Activated CD4-positive, CD25-positive, alpha-beta regulatory T cell treated with anti-CD3 and anti-CD28 coated beads, Interleukin-2, amount 50 U/mL, for 72 hours (primary cell): ENCODE data around the gene FAM78B.

Experiments
- DNase-seq: peaks from one replicate; pipeline ENCODE4 v3.0.0; 2021

Gene FAM78B

GRCh38 chr1:166062421-166063070, 104.3 kb downstream of the FAM78B start:
- DNase-seq = no peak

- no peak for DNase-seq
These were observed 109.2 kb downstream of the FAM78B start for GRCh38 chr1:166057650-166058049.

DNA sequence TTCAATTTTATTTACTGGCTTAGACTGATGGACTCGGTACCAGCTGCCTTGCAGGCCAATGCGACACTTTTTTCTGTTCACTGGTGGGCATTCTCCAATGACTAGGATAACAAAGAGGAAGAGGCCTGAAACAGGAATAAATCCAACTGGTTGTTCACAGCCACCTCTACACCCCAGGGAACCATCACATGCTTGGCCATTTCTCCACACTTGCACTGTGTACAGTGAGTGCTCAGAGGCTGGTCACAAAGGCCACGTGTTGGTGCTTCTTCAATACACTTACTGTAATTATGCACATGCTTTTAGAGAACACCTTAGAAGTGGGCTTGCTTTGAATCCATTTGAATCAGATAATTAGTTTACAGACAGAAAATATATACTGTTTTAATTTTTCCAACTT, 113.4 kb downstream of the FAM78B start:
- no peak for DNase-seq

DNA sequence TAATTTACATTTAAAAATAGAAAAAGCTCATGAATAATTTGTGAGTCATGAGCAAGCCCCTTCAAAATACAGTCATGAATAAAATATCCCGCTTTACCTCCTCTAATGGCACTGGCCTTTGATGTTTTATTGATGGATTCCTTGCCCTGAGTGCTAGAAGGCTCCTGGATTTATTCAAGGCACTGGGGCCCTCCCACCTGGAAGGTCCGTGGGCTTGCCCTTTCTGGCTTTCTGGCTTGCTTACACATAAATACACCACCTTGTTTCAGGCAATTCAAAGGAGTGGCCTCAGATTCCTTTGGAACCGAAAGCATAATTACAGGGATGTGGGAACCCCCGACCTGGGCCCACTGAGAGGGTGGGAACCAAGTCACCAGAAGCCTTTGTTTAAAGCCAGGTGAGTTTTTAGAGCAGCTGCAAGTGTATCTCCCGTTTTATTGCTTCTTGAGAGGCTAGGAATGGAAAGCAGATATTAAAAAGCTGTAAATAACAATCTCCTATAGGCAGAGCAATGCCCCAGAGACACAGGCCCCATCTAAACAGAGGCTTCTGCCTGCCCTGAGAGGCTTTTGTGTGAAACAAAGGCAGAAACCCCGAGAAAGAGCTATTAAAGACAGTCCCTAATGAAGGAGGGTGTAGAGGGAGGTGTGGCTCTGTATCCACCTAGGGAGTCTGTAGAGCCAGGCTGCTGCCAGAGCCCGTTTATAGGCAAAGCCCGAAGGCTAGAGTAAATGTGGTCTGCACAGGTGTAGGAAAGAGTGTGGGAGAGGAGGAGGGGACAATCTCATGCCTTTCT, 126.4 kb downstream of the FAM78B start:
- DNase-seq = no peak

DNA sequence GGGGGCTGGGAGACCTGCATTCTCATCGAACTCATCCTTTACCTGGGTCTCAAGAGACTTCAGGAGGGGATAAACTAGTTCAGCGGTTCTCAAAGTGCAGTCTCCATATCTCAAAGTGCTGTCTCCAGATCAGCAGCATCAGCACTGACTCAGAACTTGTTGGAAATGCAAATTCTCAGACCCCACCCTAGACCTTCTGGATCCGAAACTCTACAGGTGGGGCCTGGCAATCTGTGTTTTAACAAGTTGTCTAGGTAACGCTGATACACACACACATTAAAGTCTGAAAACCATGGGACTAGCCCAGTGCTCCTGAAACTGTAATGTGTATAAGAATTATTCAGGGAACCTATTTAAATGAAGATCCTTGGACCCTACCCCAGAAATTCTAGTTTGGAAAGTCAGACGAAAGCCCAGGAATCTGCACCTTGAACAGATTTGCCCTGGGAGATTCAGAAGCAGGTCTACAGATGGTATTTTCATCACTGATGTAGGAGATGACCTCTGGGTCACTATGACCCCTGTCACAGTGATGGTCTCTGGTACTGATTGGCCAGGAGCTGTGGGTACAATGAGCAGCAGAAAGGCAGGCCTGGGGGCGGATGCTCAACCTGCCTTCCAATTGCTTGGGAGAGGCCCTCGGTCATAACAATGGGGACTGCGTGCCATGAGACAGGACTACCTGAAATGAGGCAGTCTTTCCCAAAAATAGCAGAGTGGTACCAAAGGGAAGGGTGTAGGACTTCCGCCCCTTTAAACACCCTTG, 127.2 kb downstream of the FAM78B start:
- no peak for DNase-seq

- no peak for DNase-seq
These were observed 130.7 kb downstream of the FAM78B start for GRCh38 chr1:166036092-166036491.

DNA sequence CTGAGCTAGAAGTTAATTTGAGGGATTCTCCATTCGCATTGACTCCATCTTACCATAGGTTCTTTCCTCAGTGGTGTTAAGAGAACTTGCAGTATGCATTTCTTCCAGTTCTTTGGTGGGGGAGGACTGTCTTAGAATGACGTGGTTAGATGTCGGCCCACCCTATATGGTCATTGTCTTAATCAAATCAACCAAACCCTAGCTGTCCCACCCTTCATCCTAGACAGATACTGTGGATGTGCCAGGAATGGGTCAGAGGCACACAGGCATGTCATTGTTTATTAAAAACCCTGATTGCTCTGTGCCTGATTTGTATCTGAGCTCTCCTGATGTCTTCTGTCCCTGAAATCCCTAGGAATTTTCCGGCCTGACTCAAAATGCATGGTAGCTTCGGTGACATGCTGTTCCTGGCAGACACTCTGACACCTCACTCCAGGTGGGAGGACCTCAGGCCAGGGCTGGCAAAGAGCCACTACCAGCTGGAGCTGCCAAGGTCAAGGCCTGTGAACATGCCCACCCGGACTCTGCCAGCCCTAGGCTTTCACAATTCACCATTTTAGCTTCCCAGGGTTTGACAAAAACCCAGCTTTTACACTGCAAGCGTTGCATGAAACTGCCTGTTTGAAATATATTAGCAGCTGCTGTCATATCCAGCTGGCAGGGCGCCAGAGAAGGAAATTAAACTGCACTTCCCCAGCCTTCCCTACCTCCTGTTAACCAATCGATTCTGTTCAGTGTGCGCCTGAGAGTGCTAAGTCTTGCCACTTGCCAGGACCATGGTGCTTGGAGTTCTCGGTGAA, 134.0 kb downstream of the FAM78B start:
- DNase-seq = no peak

DNA sequence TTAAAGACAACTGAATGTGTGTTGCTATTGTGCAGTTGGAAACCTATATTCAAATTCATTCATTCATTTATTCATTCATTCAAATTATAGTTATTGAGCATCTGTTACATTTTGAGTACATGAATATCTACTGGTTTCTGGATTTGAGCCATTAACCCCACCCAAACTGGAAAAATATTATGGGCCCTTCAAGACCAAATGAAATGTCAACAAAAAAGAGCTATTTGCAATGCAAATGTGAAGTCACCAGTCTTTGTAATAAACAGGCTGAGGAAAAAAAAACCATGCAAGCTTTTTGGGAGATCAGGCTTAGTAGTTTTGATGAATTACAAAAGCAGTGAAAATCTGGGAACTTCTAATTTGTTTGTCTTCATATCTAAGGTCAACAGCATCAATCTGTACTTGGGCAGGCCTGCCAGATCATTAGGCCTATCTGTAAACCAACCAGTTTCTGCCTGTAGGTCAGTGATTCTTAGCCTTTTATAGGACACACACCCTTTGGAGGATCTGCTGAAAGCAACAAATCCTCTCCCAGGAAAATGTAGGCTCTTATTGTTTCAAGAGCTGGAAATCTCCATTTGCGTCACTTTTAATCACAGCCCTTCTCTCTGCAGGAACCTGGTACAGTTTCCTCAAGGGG, 134.7 kb downstream of the FAM78B start:
- DNase-seq = no peak

DNA sequence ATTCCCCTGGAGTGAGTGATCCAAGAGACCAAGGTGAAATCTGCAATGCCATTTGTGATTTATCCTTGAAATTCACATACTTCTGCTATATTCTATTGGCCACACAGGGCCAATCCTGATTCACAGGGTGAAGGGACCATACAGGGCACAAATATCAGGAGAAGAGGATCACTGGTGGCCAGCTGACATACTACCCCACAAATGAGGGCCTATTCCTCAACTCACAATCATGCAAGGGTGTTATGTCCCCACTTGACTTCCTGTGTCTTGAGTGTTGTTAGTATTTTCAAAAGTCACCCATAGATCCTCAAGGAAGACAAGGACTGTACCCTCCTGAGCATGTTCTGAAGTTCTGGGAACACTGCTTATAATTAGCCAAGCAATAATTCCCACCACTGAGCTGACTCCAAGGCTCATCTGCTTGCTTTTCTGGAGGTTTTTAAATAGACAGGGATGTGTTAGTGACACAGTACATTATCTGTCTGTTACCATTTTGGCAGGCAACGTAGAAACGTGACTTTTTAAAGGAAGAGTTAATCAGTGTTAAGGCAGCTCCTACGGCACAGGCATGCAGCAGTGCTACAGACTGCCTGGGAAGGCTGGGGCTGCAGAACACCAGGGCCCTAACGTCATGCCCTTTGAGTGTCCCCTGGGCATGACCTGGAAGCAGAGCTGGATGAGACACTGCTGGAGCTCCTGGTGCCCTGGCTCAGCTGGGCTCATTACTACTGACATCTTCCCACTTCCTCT, 137.4 kb downstream of the FAM78B start:
- no peak for DNase-seq

DNA sequence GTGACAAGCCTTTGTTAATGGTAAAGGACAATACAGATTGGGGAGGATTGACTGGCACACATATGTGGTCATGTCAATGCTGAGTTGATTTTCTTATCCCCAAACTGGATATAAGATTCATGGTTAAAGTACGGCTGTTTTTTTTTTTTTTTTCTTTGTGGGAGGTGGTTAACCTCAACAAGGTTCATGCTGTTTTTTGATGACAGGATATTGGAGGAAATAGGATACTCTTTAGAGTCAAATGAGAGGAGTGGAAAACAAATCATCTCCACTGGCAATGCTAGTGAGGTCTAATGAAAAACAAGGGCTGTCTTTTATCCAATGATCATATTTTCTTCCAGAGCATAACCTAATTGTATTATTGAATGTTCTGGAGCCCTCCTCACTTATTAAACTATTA, 140.2 kb downstream of the FAM78B start:
- no peak for DNase-seq

- no peak for DNase-seq
These were observed 140.7 kb downstream of the FAM78B start for GRCh38 chr1:166026143-166026542.

GRCh38 chr1:166020210-166020609, 146.6 kb downstream of the FAM78B start:
- no peak for DNase-seq
